ENCODE results near the gene YWHAH.
A peak's percentile ranks its signal among the peaks of the same experiment; 100 is the strongest.

The YWHAH gene

DNA sequence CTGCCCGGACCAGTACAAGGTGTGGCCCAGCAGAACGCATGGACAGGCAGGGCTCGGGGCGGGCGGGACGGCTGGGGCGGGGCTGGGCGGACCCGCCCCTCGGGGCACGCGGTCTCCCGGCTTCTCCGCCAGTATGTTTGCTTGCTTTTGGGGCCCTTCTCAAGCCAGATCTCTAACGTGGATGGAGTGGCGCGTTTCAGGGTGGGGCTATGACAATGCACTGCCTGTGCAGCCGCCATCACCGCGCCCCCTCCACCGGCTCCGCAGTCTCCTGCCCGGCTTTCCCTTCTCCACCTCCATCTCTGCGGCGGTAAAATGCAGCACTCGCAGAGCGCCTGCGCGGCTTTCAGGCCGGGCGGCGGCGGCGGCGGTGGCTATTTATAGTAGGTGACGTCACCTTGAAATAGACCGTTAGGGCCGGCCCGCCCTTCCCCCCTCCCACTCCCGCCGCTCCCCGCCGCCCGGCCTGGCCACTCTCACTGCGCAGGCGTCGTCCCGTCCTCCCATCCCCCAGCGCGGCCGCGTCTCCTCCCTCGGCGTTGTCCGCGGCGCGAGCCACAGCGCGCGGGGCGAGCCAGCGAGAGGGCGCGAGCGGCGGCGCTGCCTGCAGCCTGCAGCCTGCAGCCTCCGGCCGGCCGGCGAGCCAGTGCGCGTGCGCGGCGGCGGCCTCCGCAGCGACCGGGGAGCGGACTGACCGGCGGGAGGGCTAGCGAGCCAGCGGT is at the start of gene YWHAH:
Gene YWHAH (plus strand): TSS at position 558 of the 722 bp plus-strand sequence. CDS start 199 bp downstream, outside the sequence.
- peak; percentile 76 for DNase-seq (ENCODE audit: low read depth, low spot score)

DNA sequence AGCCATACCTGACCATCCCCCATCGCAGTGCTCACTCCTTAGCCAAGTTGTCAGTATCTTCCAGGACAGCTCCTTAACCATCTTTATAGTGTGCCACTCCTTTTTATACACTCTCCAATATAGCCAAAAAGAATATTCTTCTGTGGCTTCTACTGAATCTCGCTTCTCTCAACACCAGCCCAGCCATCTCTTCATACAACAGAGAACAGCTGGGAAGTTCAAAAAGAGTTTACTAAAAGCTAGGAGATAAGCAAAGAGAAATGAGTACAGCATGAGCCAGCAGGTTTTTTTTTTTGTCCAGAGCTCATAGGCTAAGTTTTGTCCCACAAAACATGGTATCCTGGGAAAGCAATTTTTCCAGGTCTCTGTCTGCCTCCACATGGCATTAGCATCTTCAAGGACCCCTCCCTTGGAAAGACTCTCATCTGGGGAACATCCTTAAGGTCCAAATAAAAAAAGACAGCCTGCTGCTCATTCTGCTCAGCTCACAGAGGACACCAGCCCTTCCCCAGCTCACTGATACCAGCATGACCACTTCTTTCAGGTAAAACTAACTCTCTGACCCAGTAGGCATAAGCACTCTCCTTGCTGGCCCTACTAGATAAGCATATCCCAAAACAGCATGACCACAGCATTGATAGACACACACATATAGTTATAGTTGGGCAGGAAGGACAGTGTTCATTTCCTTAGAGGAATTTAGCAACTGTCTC is 48.8 kb upstream of the YWHAH start:
- no peak for DNase-seq (ENCODE audit: low read depth, low spot score)

DNA sequence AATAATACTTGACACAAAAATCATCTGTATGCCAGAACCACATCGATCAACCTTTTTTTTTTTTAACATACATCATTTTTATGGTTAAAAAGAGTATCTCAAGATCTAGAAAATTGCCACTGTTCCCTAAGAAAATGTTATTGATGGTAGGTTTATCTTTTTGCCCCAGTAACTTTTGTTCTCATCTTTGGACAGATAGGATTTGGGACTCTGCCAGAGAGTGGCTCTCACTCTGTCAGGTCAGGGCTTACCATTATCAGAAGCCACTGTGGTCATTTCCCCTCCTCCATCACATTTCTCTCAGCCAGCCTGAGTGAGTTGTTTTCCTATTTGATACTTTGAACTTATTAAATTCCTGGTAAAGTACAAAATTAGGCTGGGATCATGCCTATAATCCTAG is 47.9 kb upstream of the YWHAH start:
- DNase-seq (ENCODE audit: low read depth, low spot score): no peak

DNA sequence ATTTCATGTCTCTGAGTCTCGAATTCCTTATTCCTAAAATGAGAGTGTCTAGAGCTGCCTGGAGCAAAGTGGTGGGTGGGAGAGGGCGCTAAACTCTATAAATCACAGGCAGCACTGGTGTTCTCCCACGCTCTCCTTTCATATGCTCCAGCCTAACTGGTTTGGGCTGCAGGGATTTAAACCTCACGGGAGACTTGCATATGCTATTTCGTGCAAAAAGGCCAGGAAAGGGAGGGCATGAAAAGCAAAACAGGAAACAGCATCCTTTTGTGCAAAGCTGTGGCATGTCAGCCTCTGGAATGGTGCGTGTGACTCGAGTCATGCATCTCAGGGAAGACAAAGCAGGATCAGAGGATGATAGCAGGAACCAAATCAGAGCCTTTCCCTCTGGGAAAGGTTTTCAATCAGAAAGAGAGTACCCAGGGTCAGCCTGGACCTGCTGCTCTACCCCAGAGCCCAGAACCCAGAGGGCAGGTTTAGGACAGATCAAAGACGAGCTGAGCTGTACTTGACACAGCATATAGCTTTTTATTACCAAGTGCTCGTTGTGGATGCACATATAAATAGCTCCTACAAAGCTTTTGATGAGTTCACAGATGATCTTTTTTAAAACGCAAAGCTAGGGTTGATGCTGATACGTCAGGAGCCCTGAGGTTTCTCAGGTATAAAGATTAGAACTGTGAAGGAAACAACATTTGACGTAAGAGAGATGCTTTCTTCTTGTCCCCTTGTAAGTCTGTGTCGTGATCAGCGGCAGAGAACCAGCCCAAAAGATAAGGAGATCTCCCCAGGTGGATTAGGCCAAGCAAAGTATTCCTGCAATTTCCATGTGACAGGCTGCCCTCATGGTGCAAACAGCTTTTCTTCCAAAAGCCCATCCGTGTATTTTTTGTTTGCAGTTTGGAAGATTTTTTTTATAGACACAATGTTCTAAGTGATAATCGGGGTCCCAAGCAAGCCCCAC is 46.2 kb upstream of the YWHAH start:
- DNase-seq (ENCODE audit: low read depth, low spot score): no peak

DNA sequence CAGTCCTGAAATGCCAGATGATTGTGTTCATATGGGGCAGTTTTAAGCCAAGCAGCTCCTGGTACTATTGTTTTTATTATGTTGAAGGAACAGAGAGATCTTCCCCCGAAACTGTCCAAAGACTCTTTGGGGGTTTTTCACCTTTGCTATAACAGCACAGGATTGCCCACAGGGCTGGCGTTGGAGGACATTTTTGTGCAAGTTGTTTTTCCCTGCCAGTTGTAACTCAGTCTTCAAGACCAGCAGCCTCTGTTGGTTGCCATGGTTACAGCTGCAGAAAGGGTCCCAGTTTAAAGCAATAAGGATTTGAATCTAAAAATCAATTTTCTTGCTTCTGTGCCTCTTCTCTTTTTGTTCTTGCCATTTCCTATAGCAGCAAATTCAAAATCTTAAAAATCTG is 45.4 kb upstream of the YWHAH start:
- no peak for DNase-seq (ENCODE audit: low read depth, low spot score)

DNA sequence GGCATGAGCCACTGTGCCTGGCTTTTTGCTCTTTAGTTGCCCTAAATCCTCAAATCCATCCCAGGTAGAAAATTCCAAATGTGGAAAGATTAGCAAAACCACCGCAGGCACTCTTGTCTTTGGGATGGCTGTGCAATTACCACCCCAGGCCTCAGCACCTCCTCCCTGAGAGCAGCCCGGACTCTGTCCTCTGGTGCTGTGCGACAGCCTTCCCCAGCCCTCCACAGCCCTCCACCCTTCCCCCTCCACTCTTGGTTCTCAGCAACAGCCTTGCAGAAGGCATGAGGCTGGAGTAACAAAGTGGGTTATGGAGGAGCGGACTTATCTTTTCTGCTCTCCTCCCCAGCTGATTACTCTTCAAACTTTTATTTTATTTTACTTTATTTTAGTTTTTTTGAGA is 44.7 kb upstream of the YWHAH start:
- DNase-seq (ENCODE audit: low read depth, low spot score): no peak

DNA sequence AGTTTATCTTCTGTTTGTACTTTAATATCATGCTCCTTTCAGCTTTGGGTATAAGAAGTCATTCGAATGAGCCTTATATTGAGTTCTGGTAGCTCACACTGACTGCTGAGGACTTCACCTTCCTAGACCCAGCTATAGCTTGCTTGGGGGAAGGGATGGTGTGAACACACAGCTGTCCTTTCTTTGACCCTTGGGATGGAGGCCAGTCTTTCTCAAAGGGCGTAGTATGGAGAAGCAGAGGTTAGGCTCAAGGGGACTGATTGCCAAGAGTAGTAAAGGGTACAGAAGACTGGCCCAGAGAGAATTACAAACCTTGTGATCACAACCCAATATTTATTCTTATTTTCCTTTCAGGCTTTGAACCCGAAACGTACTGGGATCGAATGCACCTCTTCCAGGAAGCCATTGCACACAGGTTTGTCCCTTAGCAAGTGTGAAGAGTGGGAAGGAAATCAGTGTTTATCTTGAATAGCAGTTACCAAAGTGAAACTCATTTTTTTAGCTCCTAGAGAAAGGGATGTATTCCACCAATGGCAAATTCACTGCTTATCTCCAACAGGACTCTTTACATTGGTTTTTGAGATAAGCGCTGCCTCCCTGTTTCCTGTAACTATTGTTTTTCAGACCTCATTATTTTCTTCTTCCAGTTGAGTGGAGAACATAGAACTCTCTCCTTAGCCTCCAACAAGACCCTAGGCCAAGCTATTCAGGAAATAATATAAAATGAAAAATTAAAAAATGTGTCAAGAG is 42.8 kb upstream of the YWHAH start:
- DNase-seq (ENCODE audit: low read depth, low spot score): no peak

DNA sequence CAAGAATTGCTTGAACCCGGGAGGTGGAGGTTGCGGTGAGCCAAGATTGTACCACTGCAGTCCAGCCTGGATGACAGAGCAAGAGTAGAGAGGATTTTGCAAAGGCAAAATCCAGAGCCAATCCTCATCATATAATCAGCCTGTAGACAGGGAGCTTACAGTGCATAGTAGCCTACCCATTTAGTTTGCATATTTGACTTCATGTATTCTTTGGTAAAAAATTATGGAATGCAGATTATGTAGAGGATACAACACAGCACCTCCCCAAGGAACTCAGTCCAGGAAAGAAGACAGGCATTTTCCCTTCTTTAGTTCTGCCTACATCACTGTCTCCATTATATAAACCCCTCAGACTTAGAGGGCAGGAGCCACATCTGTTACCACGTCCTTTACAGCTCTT is 39.7 kb upstream of the YWHAH start:
- DNase-seq (ENCODE audit: low read depth, low spot score): no peak

DNA sequence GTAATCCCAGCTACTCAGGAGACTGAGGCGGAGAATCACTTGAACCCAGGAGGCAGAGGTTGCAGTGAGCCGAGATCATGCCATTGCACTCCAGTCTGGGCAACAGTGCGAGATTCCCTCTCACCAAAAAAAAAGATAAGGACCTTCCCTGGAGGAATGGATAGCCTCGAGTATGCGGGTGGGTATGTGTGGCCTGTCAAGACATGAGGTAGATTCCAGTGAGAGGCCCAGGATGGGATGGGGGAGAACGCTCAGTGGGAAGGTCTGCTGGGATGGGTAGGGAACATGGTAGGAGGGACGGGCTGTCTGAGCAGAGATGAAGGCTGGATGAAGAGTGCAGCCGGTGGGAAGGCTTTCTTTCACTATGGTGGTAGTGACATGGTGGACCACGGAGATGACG is 39.0 kb upstream of the YWHAH start:
- DNase-seq (ENCODE audit: low read depth, low spot score): no peak

DNA sequence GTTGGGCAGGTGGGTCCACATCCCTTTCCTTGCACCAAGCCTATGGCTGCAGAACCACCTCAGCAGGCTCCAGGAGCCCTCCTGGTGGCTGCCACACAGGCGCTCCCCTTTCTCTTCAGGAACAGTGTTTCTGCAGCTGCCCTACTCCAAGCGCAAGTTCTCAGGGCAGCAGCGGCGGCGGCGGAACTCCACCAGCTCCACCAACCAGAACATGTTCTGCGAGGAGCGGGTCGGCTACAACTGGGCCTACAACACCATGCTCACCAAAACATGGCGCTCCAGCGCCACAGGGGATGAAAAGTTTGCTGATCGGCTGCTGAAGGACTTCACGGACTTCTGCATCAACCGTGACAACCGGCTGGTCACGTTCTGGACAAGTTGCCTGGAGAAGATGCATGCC is 38.2 kb upstream of the YWHAH start:
- DNase-seq (ENCODE audit: low read depth, low spot score): no peak

DNA sequence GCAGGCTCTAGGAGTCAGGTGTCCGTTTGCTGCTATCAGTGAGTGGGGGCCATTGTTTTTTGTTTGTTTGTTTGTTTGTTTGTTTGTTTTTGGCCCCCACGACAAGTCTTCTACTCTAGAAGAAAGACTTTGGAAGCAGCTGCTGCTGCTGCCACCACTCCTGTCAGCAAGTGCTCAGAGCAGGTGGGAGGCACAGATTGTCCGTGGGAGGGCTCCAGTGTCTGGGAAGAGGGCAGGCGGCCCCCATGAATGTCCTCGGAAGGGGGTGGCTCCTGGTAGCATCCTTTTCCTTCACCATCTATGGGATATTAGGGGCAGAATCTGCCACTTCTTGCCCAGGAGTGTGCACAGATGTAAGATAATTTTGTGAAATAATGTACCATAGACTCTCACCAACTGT is 37.8 kb upstream of the YWHAH start:
- no peak for DNase-seq (ENCODE audit: low read depth, low spot score)

DNA sequence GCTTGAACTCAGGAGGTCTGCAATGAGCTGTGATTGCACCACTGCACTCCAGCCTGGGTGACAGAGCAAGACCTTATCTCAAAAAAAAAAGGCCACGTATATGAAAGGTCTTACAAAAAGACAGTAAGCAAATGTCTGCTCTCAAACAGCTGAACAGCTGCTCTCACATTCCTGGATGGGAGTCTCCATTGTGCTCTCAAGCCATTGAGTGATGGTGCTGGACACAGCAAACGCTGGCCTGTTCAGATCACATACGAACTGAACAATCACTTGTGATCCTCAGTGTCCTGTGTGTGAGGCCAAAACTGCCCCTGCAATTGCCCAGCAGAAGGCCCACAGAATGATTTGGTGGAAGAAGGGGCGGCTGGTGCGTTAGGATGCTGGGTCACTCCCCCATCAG is 34.4 kb upstream of the YWHAH start:
- DNase-seq (ENCODE audit: low read depth, low spot score): no peak

DNA sequence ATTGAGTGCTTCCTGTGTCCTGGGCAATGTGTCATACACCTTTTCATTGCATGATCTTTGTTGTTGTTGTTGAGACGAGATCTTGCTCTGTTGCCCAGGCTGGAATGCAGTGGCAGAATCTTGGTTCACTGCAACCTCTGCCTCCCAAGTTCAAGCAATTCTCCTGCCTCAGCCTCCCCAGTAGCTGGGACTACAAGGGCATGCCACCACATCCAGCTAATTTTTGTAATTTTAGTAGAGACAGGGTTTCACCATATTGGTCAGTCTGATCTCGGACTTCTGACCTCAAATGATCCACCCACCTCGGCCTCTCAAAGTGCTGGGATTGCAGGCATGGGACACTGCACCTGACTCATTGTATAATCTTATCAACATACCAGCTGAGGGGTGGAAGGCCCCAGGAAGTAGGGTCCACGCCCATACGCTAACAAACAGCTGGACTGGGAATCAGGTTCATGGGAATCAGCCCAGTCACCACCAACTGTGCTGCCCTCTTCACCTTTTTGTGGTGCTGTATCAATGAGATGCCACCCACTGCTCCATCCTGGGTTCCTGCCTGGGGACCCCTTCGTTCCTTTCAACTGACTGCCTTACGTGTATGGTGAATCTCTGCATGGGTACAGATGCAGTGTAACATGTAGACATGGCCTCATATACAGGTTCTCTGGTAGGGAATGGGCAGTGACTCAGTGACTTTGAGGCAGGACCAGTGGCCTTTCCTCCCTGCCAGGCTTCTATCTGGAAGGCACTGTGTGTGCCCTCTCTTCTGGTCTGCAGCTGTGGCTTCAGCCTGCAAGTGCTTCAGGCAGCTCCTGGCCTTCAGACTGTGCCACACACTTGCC is 32.5 kb upstream of the YWHAH start:
- no peak for DNase-seq (ENCODE audit: low read depth, low spot score)

DNA sequence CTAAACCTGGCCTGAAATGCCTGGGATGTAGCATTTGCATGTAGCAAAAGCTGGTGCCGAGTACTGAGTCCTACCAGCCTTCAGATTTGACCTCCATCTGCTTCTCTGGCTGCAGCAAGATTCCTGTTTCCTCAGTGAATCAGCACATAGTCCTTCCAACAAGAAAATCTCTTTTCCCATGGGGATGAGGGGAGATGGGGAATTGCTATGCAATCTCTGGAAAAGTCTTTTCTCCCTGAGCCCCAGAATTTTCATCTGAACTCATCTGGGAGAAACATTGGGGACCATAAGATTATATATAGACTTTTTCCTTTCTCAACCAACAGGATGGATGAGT is 32.0 kb upstream of the YWHAH start:
- no peak for DNase-seq (ENCODE audit: low read depth, low spot score)

DNA sequence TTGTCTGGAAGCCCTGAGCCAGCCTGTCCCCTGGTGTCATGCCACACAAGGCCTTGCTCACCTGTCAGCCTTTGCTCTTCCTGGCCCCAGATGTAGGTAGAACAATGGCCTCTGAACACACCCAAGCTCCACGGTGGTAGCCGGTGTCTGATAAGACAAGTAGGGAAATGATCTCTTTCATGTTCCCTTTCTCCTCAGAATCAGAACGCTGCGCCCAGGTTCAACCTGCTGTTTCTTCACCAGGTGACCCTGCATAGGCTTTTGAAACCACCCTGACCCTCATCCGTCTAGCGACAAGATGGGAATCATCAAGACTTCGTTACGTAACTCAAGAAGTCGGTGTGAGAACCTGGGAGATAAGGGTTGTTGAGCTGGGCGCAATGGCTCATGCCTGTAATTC is 28.7 kb upstream of the YWHAH start:
- no peak for DNase-seq (ENCODE audit: low read depth, low spot score)

DNA sequence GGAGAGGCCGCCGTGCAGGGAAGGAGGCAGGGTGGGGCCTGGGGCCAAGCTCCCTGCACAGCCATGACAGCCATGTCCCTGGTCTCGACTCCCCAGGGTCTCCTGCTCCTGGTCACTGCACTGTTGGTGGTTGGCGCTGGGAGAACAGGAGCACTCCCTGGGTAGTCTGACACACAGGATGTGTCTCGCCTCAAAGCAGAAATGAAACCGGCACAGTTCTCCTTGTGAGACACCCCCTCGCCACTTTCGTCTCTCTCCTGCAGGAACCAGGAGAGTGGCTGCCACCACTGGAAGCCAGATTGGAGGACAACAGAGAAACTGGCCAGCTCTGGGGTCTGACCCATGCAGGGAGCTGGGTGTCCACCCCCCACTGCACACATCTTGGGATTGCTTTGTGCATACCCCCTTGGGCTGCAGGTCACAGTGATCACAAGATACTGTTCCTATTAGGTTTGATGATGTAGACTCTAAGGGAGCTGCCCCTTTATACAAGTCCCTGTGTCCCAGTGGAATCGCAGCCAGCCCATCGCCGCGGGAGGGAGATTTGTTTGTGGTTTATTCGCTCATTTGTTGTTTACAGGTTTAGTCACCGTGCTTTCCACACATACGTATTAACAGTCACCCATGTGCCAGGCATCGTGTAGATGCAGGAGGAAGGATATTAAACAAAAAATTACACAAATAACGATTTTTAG is 27.0 kb upstream of the YWHAH start:
- no peak for DNase-seq (ENCODE audit: low read depth, low spot score)

DNA sequence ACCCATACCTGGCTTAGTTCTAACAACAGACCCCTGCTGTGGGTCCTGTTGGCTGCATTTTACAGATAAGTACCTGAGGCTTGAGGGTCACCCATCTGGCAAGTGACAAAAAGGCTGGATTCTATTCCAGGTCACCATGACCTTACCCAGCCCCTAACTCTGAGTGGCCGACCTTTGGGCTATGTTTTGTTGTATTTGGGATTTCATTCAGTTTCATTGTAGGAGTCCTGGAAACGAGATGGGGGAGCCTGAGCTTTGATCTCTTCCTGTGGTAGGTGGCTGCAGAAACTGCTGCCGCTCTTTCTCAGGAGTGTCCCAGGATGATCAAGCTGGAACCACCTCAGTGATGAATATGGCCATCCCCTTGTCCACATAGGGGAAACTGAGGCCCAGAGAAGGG is 24.6 kb upstream of the YWHAH start:
- DNase-seq (ENCODE audit: low read depth, low spot score): no peak

DNA sequence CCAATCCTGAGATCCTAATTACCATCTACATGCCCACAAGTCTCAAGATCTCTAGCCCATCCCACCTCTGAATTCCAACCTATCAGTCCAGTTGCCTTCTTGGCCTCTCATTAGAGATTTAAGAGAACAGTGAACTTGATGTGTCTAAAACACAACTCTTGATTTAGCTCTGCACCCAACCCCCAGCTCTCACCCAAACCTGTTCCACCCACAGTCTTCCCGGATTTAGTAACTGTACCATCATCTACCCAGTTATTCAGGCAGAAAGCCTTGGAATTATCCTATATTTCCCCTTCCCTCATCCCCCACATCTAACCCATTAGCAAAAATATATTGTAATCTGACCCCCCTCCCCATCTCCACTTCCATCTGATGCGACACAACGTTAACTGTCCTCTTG is 24.0 kb upstream of the YWHAH start:
- no peak for DNase-seq (ENCODE audit: low read depth, low spot score)

DNA sequence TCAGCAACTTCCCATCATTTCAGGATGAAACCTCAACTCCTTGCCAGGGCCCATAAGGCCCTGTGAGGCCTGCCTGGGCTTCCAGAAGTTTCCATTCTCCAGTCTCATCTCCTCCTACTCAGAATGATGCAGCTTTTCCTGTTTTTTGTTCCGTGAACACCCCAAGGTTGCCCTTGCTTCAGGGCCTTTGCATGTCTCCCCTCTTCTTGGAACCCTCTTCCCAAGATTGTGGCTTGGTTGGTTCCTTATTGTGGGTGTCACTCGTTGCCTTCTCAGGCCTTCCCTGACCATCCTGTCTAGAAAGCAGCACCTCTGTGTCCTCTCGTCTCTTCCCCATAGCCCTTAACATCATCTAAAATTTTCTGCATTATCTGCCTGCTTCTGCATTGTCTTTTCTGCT is 23.2 kb upstream of the YWHAH start:
- DNase-seq (ENCODE audit: low read depth, low spot score): no peak

DNA sequence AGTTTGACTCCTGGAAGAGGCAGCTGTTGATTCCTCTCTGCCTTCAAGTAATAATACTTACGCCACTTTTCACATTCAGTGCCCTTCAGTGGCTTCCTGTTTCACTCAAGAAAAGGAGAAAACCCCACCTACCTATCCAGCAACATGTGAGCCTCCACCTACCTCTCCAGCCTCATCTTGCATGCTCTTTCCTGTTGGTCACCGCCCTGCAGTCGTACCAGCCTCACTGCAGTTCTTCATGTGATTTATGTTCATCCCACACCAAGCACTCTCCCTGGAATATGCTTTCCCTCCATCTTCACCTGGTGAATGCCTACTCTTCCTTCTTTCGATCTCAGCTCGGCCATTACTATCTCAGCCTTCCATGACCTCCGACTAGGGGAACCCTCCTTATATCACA is 21.8 kb upstream of the YWHAH start:
- DNase-seq (ENCODE audit: low read depth, low spot score): no peak

Measured in brain pericyte (primary cell).